Heart left ventricle (tissue), 16 donors: ENCODE measurements around the gene TANGO6. TPM values are rescaled to one million over a fixed set of nuclear protein-coding genes. Genes with fewer than 3 reads are reported as not detected.

ENCODE experiments used
- ATAC-seq, 4 donors: fragments of 200-7000 bp; cut with Tn5 transposase; one replicate each; pipeline ENCODE4 v1.9.1; 2020 to 2022; ENCODE audit warnings: moderate library complexity in 4 of 4, mild to moderate bottlenecking in 3 of 4, moderate number of reproducible peaks in 1 of 4
- DNase-seq, 5 donors: peaks; one replicate each; pipeline ENCODE4 v3.0.0-alpha.2; 2020
- H3K27ac ChIP-seq, 12 donors: fragments of 200-600 bp; sonication (generic) in 4 of 12; one replicate each; pipeline versions ENCODE4 v1.5.0 to v1.8.0; 2016 to 2022; ENCODE audit warnings: mild to moderate bottlenecking in 2 of 12
- H3K27me3 ChIP-seq, 9 donors: fragments of 200-600 bp; sonication (generic) in 2 of 9; one replicate each; pipeline versions ENCODE4 v1.5.1 to v1.8.0; 2016 to 2022; ENCODE audit warnings: mild to moderate bottlenecking in 3 of 9
- H3K36me3 ChIP-seq, 9 donors: fragments of 200-600 bp; sonication (generic) in 2 of 9; one replicate each; pipeline versions ENCODE4 v1.5.0 to v1.8.0; 2018 to 2022; ENCODE audit warnings: mild to moderate bottlenecking in 2 of 9
- H3K4me1 ChIP-seq, 12 donors: fragments of 200-600 bp; sonication (generic) in 4 of 12; one replicate each; pipeline versions ENCODE4 v1.5.0 to v1.8.0; 2016 to 2022; ENCODE audit warnings: mild to moderate bottlenecking in 3 of 12
- H3K4me3 ChIP-seq, 12 donors: fragments of 200-600 bp; sonication (generic) in 4 of 12; one replicate each; pipeline versions ENCODE4 v1.5.0 to v1.8.0; 2017 to 2022; ENCODE audit warnings: mild to moderate bottlenecking in 9 of 12, moderate library complexity in 4 of 12
- H3K9me3 ChIP-seq, 12 donors: fragments of 200-600 bp; sonication (generic) in 4 of 12; one replicate each; pipeline versions ENCODE4 v1.5.0 to v1.8.0; 2016 to 2022; ENCODE audit warnings: mild to moderate bottlenecking in 1 of 12
- POLR2A ChIP-seq, 2 donors: fragments of 450-650 bp; IDR thresholded peaks; one replicate each; pipeline ENCODE4 v1.6.1; 2017; ENCODE audit warnings: antibody characterized with exemption in 2 of 2, mild to moderate bottlenecking in 2 of 2, moderate library complexity in 2 of 2
- WGBS, 4 donors: extraction: QIAGEN DNeasy Blood & Tissue Kit in 2 of 4; methylation state at CpG; one replicate each; pipeline versions ENCODE4 v1.1.5 to v1.1.7; 2013 to 2018; 5-methylcytosine and 5-hydroxymethylcytosine counted together
- intact Hi-C, 10 donors: fragments of 100-400 bp; cut with DNase I; formaldehyde crosslinking; loops; one replicate each; pipeline versions ENCODE4 v1.11.1 to v1.14.2; 2022
- polyA plus RNA-seq, 2 donors: library from polyadenylated mRNA; stranded (reverse); fragments of 200-250 nt; gene quantifications; one replicate each; pipeline ENCODE4 v1.2.3, GENCODE V29; 2013
- total RNA-seq, 9 donors: library from RNA; depleted of rRNA in 2 of 9; stranded (reverse); fragments of >200 nt in 2 of 9; fragmentation: NEBNext Ultra II Directional in 3 of 9; extraction: Animal tissue kit (Norgen Biotek cat#: 25700) in 3 of 9; gene quantifications; one replicate each; pipeline versions ENCODE4 v1.1.0 to v1.2.4, GENCODE V29; 2016 to 2023
- TF ChIP-seq, protein P1 (sequence below), 12 donors: fragments of 200-600 bp; sonication (generic) in 4 of 12; IDR thresholded peaks; one replicate each; pipeline versions ENCODE4 v1.5.0 to v1.8.0; 2018 to 2022; ENCODE audit warnings: antibody characterized with exemption in 12 of 12, mild to moderate bottlenecking in 5 of 12
- donor health status: ischemic (EF 13 %, LVEDD 7.1; RV severe dilation, severe dysfunction).
- donor health status: healthy with polysubstance abuse.
- donor health status: DM: no; HTN: yes; CAD: no.
- donor health status: DM: no; HTN: no; CAD: no.
- donor health status: ischemic (EF 25% LVEDD 6.9; RV normal size, moderate dysfunction).
- donor health status: ischemic (EF 25% LVEDD 5.7; RV mildly dilated, moderate dysfunction).
- donor health status: healthy.
- donor health status: DM: yes; HTN: yes; CAD: no.
- donor health status: ischemic (EF 35%, LVEDD 5.7; RV mildly dilated, moderate dysfunction).
- donor health status: nonischemic (EF 11% LVEDD 7.7; RV severe dilation, severe dysfunction).
- donor health status: DM: yes; HTN: yes; CAD: no.
- donor health status: PGD.
- donor health status: ischemic (EF 29% LVEDD 5.4; RV normal size, mild dysfunction).
- donor health status: nonischemic (EF 23%, LVEDD 6.1; RV moderate dilation, normal function).

The TANGO6 gene
- total and polyA plus RNA-seq, 11 donors, result 1.8 to 14.1 (median 8.8) TPM

DNA sequence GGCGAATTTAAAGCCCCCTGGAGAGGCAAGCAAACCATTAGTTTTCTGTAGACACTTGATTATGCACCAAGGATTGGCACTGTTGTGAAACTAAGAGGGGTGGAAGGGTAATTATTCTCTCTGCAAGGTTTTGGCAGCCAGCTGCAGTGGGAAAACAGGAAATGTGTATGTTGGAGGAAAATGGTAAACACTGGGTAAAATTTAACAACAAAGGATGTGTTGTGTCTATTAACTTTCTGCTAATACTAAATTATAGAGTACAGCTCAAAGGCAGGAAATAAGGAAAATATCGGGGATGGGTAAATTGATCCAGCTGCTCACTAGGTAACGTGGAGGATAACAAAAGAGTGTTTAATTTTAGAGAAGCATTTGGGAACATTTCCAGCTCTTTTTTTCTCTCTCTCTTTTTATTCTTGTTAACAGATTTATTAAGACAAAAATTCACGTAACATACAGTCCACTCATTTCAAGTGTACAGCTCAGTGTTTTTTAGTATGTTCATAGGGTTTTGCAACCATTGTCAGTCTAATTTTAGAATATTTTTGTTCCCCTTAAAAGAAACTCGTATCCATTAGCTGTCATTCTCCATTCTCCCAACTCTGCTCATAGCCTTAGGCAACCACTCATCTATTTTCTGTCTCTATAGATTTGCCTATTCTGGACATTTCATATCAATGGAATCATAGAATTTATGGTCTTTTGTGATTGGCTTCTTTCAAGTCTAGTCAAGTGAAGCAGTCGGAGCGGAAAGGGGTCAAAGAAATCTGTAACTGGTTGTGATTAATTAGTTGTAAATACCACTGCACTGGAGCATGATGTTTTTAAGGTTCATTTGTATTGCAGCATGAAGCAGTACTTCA lies 41.8 kb downstream of the TANGO6 start:
- TF ChIP-seq, protein P1, sequence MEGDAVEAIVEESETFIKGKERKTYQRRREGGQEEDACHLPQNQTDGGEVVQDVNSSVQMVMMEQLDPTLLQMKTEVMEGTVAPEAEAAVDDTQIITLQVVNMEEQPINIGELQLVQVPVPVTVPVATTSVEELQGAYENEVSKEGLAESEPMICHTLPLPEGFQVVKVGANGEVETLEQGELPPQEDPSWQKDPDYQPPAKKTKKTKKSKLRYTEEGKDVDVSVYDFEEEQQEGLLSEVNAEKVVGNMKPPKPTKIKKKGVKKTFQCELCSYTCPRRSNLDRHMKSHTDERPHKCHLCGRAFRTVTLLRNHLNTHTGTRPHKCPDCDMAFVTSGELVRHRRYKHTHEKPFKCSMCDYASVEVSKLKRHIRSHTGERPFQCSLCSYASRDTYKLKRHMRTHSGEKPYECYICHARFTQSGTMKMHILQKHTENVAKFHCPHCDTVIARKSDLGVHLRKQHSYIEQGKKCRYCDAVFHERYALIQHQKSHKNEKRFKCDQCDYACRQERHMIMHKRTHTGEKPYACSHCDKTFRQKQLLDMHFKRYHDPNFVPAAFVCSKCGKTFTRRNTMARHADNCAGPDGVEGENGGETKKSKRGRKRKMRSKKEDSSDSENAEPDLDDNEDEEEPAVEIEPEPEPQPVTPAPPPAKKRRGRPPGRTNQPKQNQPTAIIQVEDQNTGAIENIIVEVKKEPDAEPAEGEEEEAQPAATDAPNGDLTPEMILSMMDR (IDR thresholded peaks at IDR 0.05), result no peak
- no peak for TF ChIP-seq POLR2A (IDR thresholded peaks at IDR 0.05)
- H3K27ac ChIP-seq, result no peak overlapping the region

GRCh38 chr16:68887107-68887506 lies 43.8 kb downstream of the TANGO6 start:
- TF ChIP-seq, protein P1 (IDR thresholded peaks at IDR 0.05), result no peak
- no peak for TF ChIP-seq POLR2A (IDR thresholded peaks at IDR 0.05)
- H3K4me1 ChIP-seq, result peaks cover 0 to 15% (median 0%) of the 10 kb centered on the region in 12 donors
- DNase-seq, result no peak

More for the DNA sequence above, 41.8 kb downstream of the TANGO6 start:
- peaks cover 0 to 38% (median 30%) of the 10 kb centered on the region in 9 donors for H3K36me3 ChIP-seq
- H3K4me3 ChIP-seq, result no peak overlapping the region
- WGBS, 4 donors, result 67 to 75% (median 73%) methylated on average over 7 of the region's 7 CpGs
- no peaks in the 10 kb centered on the region for H3K27me3 ChIP-seq
- intact Hi-C loops, result no loop called here
- no peak for DNase-seq
- H3K4me1 ChIP-seq, result peaks cover 0 to 15% (median 0%) of the 10 kb centered on the region in 12 donors
- no peak for ATAC-seq
- H3K9me3 ChIP-seq, result no peaks in the 10 kb centered on the region

GRCh38 chr16:68889508-68890150 lies 46.3 kb downstream of the TANGO6 start:
- no peak overlapping the region for H3K27ac ChIP-seq
- H3K36me3 ChIP-seq, result peaks cover 0 to 2% (median 0%) of the 10 kb centered on the region in 9 donors
- no peak for DNase-seq
- intact Hi-C loops, result loop anchor here in 1 of 10 donors (10.0 kb wide), 1 partner anchor 365 kb away; no protein-coding TSS in a partner anchor
- no peak for ATAC-seq
- no peaks in the 10 kb centered on the region for H3K27me3 ChIP-seq
- WGBS, 4 donors, result 91 to 96% (median 92%) methylated on average over 3 of the region's 3 CpGs
- H3K9me3 ChIP-seq, result no peaks in the 10 kb centered on the region
- TF ChIP-seq, protein P1 (IDR thresholded peaks at IDR 0.05), result no peak
- TF ChIP-seq POLR2A (IDR thresholded peaks at IDR 0.05), result no peak
- peaks cover 0 to 15% (median 0%) of the 10 kb centered on the region in 12 donors for H3K4me1 ChIP-seq
- H3K4me3 ChIP-seq, result no peak overlapping the region

More at GRCh38 chr16:68887107-68887506, 43.8 kb downstream of the TANGO6 start:
- intact Hi-C loops, result no loop called here
- ATAC-seq, result no peak
- Histone ChIP-seq H3K27me3 (no peaks in the 10 kb centered on the region), H3K27ac (no peak overlapping the region), H3K36me3 (peaks cover 0 to 18% (median 12%) of the 10 kb centered on the region in 9 donors), H3K4me3 (no peak overlapping the region), H3K9me3 (no peaks in the 10 kb centered on the region)
- WGBS, 4 donors, result 86 to 96% (median 93%) methylated on average over 1 of the region's 1 CpG

DNA sequence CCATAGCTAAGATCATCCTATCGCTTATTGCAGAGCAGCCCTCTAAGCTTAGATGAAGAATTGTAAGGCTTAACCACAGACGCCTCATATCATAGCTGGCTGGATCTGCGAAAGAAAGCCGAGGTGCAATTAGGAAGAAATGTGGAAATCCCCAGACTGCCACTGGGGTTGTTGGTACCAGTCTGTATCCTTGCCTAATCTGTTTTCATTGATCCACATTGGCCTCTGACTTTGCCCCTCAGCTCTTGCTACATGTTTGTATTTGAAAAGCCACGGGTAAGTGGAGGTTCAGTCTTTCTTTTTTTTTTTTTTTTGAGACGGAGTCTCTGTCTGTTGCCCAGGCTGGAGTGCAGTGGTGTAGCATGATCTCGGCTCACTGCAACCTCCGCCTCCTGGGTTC lies 48.9 kb downstream of the TANGO6 start:
- no peak for TF ChIP-seq POLR2A (IDR thresholded peaks at IDR 0.05)
- TF ChIP-seq, protein P1 (IDR thresholded peaks at IDR 0.05), result no peak
- Histone ChIP-seq H3K9me3 (no peaks in the 10 kb centered on the region), H3K27ac (no peak overlapping the region), H3K4me3 (no peak overlapping the region), H3K4me1 (peaks cover 0 to 11% (median 0%) of the 10 kb centered on the region in 12 donors), H3K36me3 (no peaks in the 10 kb centered on the region), H3K27me3 (no peaks in the 10 kb centered on the region)
- DNase-seq (no peak), ATAC-seq (no peak)
- 81 to 95% (median 89%) methylated on average over 8 of the region's 8 CpGs for WGBS, 4 donors
- intact Hi-C loops, result loop anchor here in 1 of 10 donors (10.0 kb wide), 1 partner anchor 367 kb away; no protein-coding TSS in a partner anchor
